Right lobe of liver (tissue), 4 donors: ENCODE results near the gene RBM23.

Source experiments
- POLR2A ChIP-seq: fragments of 450-650 bp; IDR thresholded peaks from one replicate; pipeline ENCODE4 v1.6.1; 2017; ENCODE audit warnings: antibody characterized with exemption, mild to moderate bottlenecking
- TF ChIP-seq, protein P1 (sequence below), 4 donors: fragments of 200-600 bp in 3 of 4; fragments of 450-650 bp in 1 of 4; IDR thresholded peaks; one replicate each; pipeline versions ENCODE4 v1.5.1 to v1.8.0; 2016 to 2022; ENCODE audit warnings: antibody characterized with exemption in 4 of 4, mild to moderate bottlenecking in 2 of 4
- donor health status: DM: no; HTN: no; CAD: no.
- donor health status: DM: no; HTN: no; CAD: no.
- donor health status: DM: no; HTN: yes; CAD: no.

DNA sequence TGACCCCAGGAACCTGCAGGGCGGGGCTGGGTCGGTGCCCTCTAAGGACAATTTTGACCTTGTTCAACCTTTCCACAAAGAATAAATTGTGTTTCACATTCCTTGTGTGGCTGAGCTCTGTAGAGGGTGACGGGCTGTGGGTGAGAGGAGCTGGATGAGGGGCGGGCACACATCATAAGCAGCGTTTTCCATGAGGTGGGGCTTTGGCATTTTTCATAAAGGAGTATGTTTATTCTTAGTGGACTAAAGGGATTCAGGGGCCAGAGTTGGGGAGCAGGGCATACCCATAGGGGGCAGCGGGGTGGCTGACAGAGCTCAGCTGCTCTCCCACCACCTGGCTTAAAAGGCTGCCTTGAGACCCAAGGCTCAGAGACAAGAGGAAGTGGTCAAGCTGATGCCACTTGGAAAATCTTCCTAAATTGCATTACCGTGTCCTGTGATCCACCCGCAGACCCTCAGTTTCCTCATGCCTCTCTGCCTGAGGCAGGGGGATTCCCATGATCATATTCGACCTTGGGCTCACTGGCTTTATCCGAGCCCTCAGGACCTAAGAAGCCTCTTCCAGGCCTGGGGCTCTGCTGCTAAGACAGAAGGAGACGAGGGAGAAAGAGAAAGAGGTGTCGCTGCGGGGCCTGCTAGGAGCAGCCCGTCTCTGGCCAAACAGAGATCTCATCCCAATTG lies 71.1 kb downstream of the RBM23 start:
- TF ChIP-seq, protein P1, sequence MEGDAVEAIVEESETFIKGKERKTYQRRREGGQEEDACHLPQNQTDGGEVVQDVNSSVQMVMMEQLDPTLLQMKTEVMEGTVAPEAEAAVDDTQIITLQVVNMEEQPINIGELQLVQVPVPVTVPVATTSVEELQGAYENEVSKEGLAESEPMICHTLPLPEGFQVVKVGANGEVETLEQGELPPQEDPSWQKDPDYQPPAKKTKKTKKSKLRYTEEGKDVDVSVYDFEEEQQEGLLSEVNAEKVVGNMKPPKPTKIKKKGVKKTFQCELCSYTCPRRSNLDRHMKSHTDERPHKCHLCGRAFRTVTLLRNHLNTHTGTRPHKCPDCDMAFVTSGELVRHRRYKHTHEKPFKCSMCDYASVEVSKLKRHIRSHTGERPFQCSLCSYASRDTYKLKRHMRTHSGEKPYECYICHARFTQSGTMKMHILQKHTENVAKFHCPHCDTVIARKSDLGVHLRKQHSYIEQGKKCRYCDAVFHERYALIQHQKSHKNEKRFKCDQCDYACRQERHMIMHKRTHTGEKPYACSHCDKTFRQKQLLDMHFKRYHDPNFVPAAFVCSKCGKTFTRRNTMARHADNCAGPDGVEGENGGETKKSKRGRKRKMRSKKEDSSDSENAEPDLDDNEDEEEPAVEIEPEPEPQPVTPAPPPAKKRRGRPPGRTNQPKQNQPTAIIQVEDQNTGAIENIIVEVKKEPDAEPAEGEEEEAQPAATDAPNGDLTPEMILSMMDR (IDR thresholded peaks at IDR 0.05) = no peak
- no peak for TF ChIP-seq POLR2A
